ENCODE data around the gene SHC2. TPM values are rescaled to one million over a fixed set of nuclear protein-coding genes. Genes with fewer than 3 reads are reported as not detected.
"Not testable (repeated sequence)": the region's sequence is repeated elsewhere in the genome, so short reads cannot be mapped to it uniquely, and the experiment has no call there.

SHC2 gene
- polyA plus RNA-seq, 4 donors, result 24.6 to 39.6 (median 29.3) TPM

GRCh38 chr19:426725-427445 is 33.9 kb downstream of the SHC2 start:
- no peak for DNase-seq (ENCODE audit: low read depth in 4 of 4, low spot score in 3 of 4)

GRCh38 chr19:425056-425455 is 35.8 kb downstream of the SHC2 start:
- DNase-seq (ENCODE audit: low read depth in 4 of 4, low spot score in 3 of 4), result no peak

- no peak for DNase-seq (ENCODE audit: low read depth in 4 of 4, low spot score in 3 of 4)
Observed at GRCh38 chr19:424546-424945, 36.3 kb downstream of the SHC2 start.

- no peak for DNase-seq (ENCODE audit: low read depth in 4 of 4, low spot score in 3 of 4)
Observed at GRCh38 chr19:423691-424466, 37.0 kb downstream of the SHC2 start.

- DNase-seq (ENCODE audit: low read depth in 4 of 4, low spot score in 3 of 4), result not testable (repeated sequence)
Observed at GRCh38 chr19:422917-423226, 38.0 kb downstream of the SHC2 start.

GRCh38 chr19:422213-422916 is 38.5 kb downstream of the SHC2 start:
- no peak for DNase-seq (ENCODE audit: low read depth in 4 of 4, low spot score in 3 of 4)

GRCh38 chr19:419721-420515 is 40.9 kb downstream of the SHC2 start:
- DNase-seq (ENCODE audit: low read depth in 4 of 4, low spot score in 3 of 4), result no peak

- DNase-seq (ENCODE audit: low read depth in 4 of 4, low spot score in 3 of 4), result no peak
Observed at GRCh38 chr19:418761-419671, 41.8 kb downstream of the SHC2 start.

GRCh38 chr19:416416-416815 is 44.4 kb downstream of the SHC2 start:
- DNase-seq (ENCODE audit: low read depth in 4 of 4, low spot score in 3 of 4), result no peak

- DNase-seq (ENCODE audit: low read depth in 4 of 4, low spot score in 3 of 4), result no peak
Observed at GRCh38 chr19:415292-415691, 45.5 kb downstream of the SHC2 start.

- DNase-seq (ENCODE audit: low read depth in 4 of 4, low spot score in 3 of 4), result no peak
Observed at GRCh38 chr19:413756-414420, 46.9 kb downstream of the SHC2 start.

- no peak for DNase-seq (ENCODE audit: low read depth in 4 of 4, low spot score in 3 of 4)
Observed at GRCh38 chr19:412356-413355, 48.2 kb downstream of the SHC2 start.

- DNase-seq (ENCODE audit: low read depth in 4 of 4, low spot score in 3 of 4), result no peak
Observed at GRCh38 chr19:411723-412355, 49.0 kb downstream of the SHC2 start.

- not testable (repeated sequence) for DNase-seq (ENCODE audit: low read depth in 4 of 4, low spot score in 3 of 4)
Observed at GRCh38 chr19:411121-411722, 49.6 kb downstream of the SHC2 start.

GRCh38 chr19:410243-410781 is 50.5 kb downstream of the SHC2 start:
- DNase-seq (ENCODE audit: low read depth in 4 of 4, low spot score in 3 of 4), result no peak

GRCh38 chr19:409516-410242 is 51.2 kb downstream of the SHC2 start:
- DNase-seq (ENCODE audit: low read depth in 4 of 4, low spot score in 3 of 4), result no peak
